ENCODE data around the gene PREX1.
"Not testable (repeated sequence)": the region's sequence is repeated elsewhere in the genome, so short reads cannot be mapped to it uniquely, and the experiment has no call there.

The PREX1 gene

GRCh38 chr20:48847498-48848205 lies 19.9 kb upstream of the PREX1 start:
- no peak for DNase-seq (ENCODE audit: low read depth)

GRCh38 chr20:48846516-48847492 lies 19.0 kb upstream of the PREX1 start:
- no peak for DNase-seq (ENCODE audit: low read depth)

- DNase-seq (ENCODE audit: low read depth) = peak; percentile 24
Observed at GRCh38 chr20:48845721-48846306, 18.0 kb upstream of the PREX1 start.

- DNase-seq (ENCODE audit: low read depth) = no peak
Observed at GRCh38 chr20:48844996-48845395, 17.2 kb upstream of the PREX1 start.

- DNase-seq (ENCODE audit: low read depth) = not testable (repeated sequence)
Observed at GRCh38 chr20:48843896-48844295, 16.1 kb upstream of the PREX1 start.

- DNase-seq (ENCODE audit: low read depth) = no peak
Observed at GRCh38 chr20:48843057-48843806, 15.4 kb upstream of the PREX1 start.

- DNase-seq (ENCODE audit: low read depth) = peak; percentile 72
Observed at GRCh38 chr20:48841875-48842529, 14.2 kb upstream of the PREX1 start.

- DNase-seq (ENCODE audit: low read depth) = no peak
Observed at GRCh38 chr20:48841196-48841874, 13.5 kb upstream of the PREX1 start.

- no peak for DNase-seq (ENCODE audit: low read depth)
Observed at GRCh38 chr20:48839154-48839917, 11.5 kb upstream of the PREX1 start.

GRCh38 chr20:48837014-48837413 lies 9.2 kb upstream of the PREX1 start:
- DNase-seq (ENCODE audit: low read depth) = no peak

- DNase-seq (ENCODE audit: low read depth) = no peak
Observed at GRCh38 chr20:48835390-48835789, 7.6 kb upstream of the PREX1 start.

- DNase-seq (ENCODE audit: low read depth) = no peak
Observed at GRCh38 chr20:48834278-48834677, 6.5 kb upstream of the PREX1 start.

- no peak for DNase-seq (ENCODE audit: low read depth)
Observed at GRCh38 chr20:48832405-48832730, 4.6 kb upstream of the PREX1 start.

GRCh38 chr20:48831718-48832404 lies 4.1 kb upstream of the PREX1 start:
- DNase-seq (ENCODE audit: low read depth) = peak; percentile 76

GRCh38 chr20:48830826-48831318 lies 3.1 kb upstream of the PREX1 start:
- DNase-seq (ENCODE audit: low read depth) = no peak

- no peak for DNase-seq (ENCODE audit: low read depth)
Observed at GRCh38 chr20:48829940-48830339, 2.1 kb upstream of the PREX1 start.

- DNase-seq (ENCODE audit: low read depth) = no peak
Observed at GRCh38 chr20:48828734-48829460, 1.1 kb upstream of the PREX1 start.

- DNase-seq (ENCODE audit: low read depth) = no peak
Observed at GRCh38 chr20:48826883-48827771, 672 bp downstream of the PREX1 start.

All from stromal cell of bone marrow (primary cell).